Omental fat pad (tissue), 4 donors: ENCODE data around the gene PBXIP1. TPM values are rescaled to one million over a fixed set of nuclear protein-coding genes. Genes with fewer than 3 reads are reported as not detected.
"Not testable (repeated sequence)": the region's sequence is repeated elsewhere in the genome, so short reads cannot be mapped to it uniquely, and the experiment has no call there.

Source experiments
- ATAC-seq: fragments of 150-250 bp; one replicate; pipeline ENCODE4 v1.9.1; 2016; ENCODE audit warnings: mild to moderate bottlenecking, moderate library complexity; ENCODE audit not compliant: low FRiP score
- DNase-seq: peaks from one replicate; pipeline ENCODE4 v3.0.0-alpha.2; 2019; ENCODE audit warnings: low spot score
- CTCF ChIP-seq, 3 donors: fragments of 450-650 bp; IDR thresholded peaks; one replicate each; pipeline ENCODE4 v1.5.1; 2016 to 2017; ENCODE audit warnings: antibody characterized with exemption in 3 of 3, mild to moderate bottlenecking in 3 of 3, moderate library complexity in 2 of 3
- total RNA-seq, 4 donors: library from RNA; depleted of rRNA; stranded (reverse); fragments of >200 nt; gene quantifications; one replicate each; pipeline ENCODE4 v1.1.0, GENCODE V29; 2016

The PBXIP1 gene
- total RNA-seq, 4 donors from 2014 or later: 65.0 to 93.7 (median 82.0) TPM

- no peak for ATAC-seq
- DNase-seq: no peak
- TF ChIP-seq CTCF (IDR thresholded peaks at IDR 0.05): no peak
Observed at GRCh38 chr1:154992721-154993571, 37.0 kb upstream of the PBXIP1 start.

GRCh38 chr1:154990276-154990675, 34.4 kb upstream of the PBXIP1 start:
- ATAC-seq: no peak

GRCh38 chr1:154989195-154989860, 33.4 kb upstream of the PBXIP1 start:
- no peak for ATAC-seq
- no peak for DNase-seq
- no peak for TF ChIP-seq CTCF (IDR thresholded peaks at IDR 0.05)

More at GRCh38 chr1:154990276-154990675, 34.4 kb upstream of the PBXIP1 start:
- no peak for TF ChIP-seq CTCF (IDR thresholded peaks at IDR 0.05)
- no peak for DNase-seq

GRCh38 chr1:154988058-154988954, 32.4 kb upstream of the PBXIP1 start:
- no peak for ATAC-seq
- TF ChIP-seq CTCF (IDR thresholded peaks at IDR 0.05): no peak
- no peak for DNase-seq

GRCh38 chr1:154987326-154987725, 31.4 kb upstream of the PBXIP1 start:
- no peak for TF ChIP-seq CTCF (IDR thresholded peaks at IDR 0.05)
- DNase-seq (no peak), ATAC-seq (no peak)

GRCh38 chr1:154986736-154987135, 30.8 kb upstream of the PBXIP1 start:
- DNase-seq, ATAC-seq: not testable (repeated sequence)
